ENCODE results near the gene NUP98. TPM values are rescaled to one million over a fixed set of nuclear protein-coding genes. Genes with fewer than 3 reads are reported as not detected.
A peak's percentile ranks its signal among the peaks of the same experiment; 100 is the strongest.

NUP98 gene
- total and polyA plus RNA-seq, 10 of the 15 experiments (the other 5 are each of a cell fraction or from before 2014, with no cell fraction given) = 21.7 to 108 (median 78.9) TPM

DNA sequence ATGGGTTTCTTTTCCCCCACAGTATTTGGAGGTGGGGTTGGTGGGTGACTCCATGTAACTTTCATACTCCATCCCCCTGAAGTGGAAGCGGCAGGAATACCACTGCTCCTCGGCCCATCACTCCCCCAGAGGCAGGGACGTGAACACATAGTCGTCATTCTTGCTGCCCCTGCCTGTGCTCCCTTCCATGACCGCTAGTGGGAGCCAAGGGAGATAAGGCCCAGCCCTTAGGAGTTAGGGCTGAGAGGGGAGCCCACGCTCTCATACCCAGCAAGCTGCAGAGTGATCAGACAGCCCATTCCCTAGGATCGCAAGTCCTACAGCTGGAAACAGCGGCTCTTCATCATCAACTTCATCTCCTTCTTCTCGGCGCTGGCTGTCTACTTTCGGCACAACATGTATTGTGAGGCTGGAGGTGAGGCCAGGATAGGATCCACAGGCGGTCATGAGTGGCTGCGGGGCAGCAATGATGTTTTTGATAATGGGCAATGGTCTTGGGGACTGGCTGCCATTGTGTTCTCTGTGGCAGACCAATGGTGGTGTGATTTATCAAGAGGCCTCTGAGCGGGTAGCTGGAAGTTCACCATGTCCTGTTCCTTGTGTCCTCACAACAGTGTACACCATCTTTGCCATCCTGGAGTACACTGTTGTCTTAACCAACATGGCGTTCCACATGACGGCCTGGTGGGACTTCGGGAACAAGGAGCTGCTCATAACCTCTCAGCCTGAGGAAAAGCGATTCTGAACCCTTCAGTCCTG, 27.5 kb upstream of the NUP98 start (continued):
- TF ChIP-seq SMAD1 (IDR thresholded peaks at IDR 0.05; ENCODE audit: low read depth, partially characterized antibody) (no peak), SRF (IDR thresholded peaks at IDR 0.05; ENCODE audit: low read depth in 2 of 2, low read length in 2 of 2) (no peak), SREBF1 (IDR thresholded peaks at IDR 0.05; ENCODE audit: low read length) (no peak), IKZF2 (IDR thresholded peaks at IDR 0.05) (no peak), PML (IDR thresholded peaks at IDR 0.05; ENCODE audit: low read length) (no peak; the same call in 1 of the 2 replicates), KDM1A (IDR thresholded peaks at IDR 0.05; ENCODE audit: borderline replicate concordance) (no peak), ESRRA (IDR thresholded peaks at IDR 0.05; ENCODE audit: low read length) (no peak), NR2C1 (IDR thresholded peaks at IDR 0.05) (no peak), ETV6 (conservative IDR thresholded peaks at IDR 0.05 in 1 of 2, IDR thresholded peaks at IDR 0.05 in 1 of 2; ENCODE audit: borderline replicate concordance in 1 of 2, low read depth in 1 of 2) (no peak), PRDM15 (CRISPR knock-in tag; IDR thresholded peaks at IDR 0.05) (no peak), FOS (IDR thresholded peaks at IDR 0.05; ENCODE audit: borderline replicate concordance, extremely low read depth, insufficient read length) (no peak), TARDBP (IDR thresholded peaks at IDR 0.05; ENCODE audit: borderline replicate concordance) (no peak), BACH1 (IDR thresholded peaks at IDR 0.05; ENCODE audit: borderline replicate concordance) (no peak), POLR2AphosphoS2 (IDR thresholded peaks at IDR 0.05; ENCODE audit: low read depth, low read length) (no peak), ATF7 (IDR thresholded peaks at IDR 0.05; ENCODE audit: low read depth) (0 out of 2 replicates have a peak, but pooled peaks have one; percentile 22), CHD2 (IDR thresholded peaks at IDR 0.05; ENCODE audit: borderline replicate concordance, low read depth, low read length) (no peak), TBL1XR1 (IDR thresholded peaks at IDR 0.05; ENCODE audit: low read depth, low read length) (no peak), EP300 (IDR thresholded peaks at IDR 0.05; ENCODE audit: borderline replicate concordance in 1 of 2, control insufficient read depth in 1 of 2, low read depth in 2 of 2, low read length in 2 of 2) (no peak), BCL11A (IDR thresholded peaks at IDR 0.05; ENCODE audit: low read depth, low read length) (no peak), BRCA1 (IDR thresholded peaks at IDR 0.05; ENCODE audit: low read depth, low read length) (no peak), POLR2AphosphoS5 (IDR thresholded peaks at IDR 0.05; ENCODE audit: low read length) (peak; percentile 15; the same call in 1 of the 2 replicates), EGR1 (IDR thresholded peaks at IDR 0.05; ENCODE audit: borderline replicate concordance in 1 of 2, low read depth in 2 of 2, low read length in 2 of 2) (no peak), YY1 (IDR thresholded peaks at IDR 0.05; ENCODE audit: low read depth, low read length) (peak; percentile 52; the same call in 1 of the 2 replicates), PKNOX1 (IDR thresholded peaks at IDR 0.05) (no peak), PAX8 (IDR thresholded peaks at IDR 0.05) (no peak), YBX1 (IDR thresholded peaks at IDR 0.05) (no peak)
- TF ChIP-seq, protein P1, sequence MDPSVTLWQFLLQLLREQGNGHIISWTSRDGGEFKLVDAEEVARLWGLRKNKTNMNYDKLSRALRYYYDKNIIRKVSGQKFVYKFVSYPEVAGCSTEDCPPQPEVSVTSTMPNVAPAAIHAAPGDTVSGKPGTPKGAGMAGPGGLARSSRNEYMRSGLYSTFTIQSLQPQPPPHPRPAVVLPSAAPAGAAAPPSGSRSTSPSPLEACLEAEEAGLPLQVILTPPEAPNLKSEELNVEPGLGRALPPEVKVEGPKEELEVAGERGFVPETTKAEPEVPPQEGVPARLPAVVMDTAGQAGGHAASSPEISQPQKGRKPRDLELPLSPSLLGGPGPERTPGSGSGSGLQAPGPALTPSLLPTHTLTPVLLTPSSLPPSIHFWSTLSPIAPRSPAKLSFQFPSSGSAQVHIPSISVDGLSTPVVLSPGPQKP (IDR thresholded peaks at IDR 0.05; ENCODE audit: low read depth, low read length) = no peak

Measured in GM12878 (cell line).